Coronary artery (tissue), 2 donors: Measurements from ENCODE around the gene NHERF1.

Experiments used
- DNase-seq: peaks from one replicate; pipeline ENCODE4 v3.0.0-alpha.2; 2017; ENCODE audit warnings: low spot score
- H3K27ac ChIP-seq, 2 donors: fragments of 200-600 bp; sonication (generic); one replicate each; pipeline ENCODE4 v1.5.1; 2016 to 2019
- H3K4me3 ChIP-seq: fragments of 200-600 bp; sonication (generic); 2 replicates; pipeline ENCODE4 v1.5.1; 2016; ENCODE audit warnings: mild to moderate bottlenecking, moderate library complexity
- CTCF ChIP-seq: fragments of 200-600 bp; sonication (generic); IDR thresholded peaks from one replicate; pipeline ENCODE4 v1.5.1; 2019; ENCODE audit warnings: antibody characterized with exemption

NHERF1 gene

GRCh38 chr17:74725111-74725510 is 23.3 kb upstream of the NHERF1 start:
- no peak for DNase-seq
- no peak for TF ChIP-seq CTCF
- no peak overlapping the region for H3K4me3 ChIP-seq
- no peak overlapping the region for H3K27ac ChIP-seq

GRCh38 chr17:74728033-74728701 is 20.3 kb upstream of the NHERF1 start:
- H3K4me3 ChIP-seq, result no peak overlapping the region
- no peak overlapping the region for H3K27ac ChIP-seq
- no peak for TF ChIP-seq CTCF
- DNase-seq, result no peak

- Histone ChIP-seq H3K4me3 (no peak overlapping the region), H3K27ac (no peak overlapping the region)
- no peak for TF ChIP-seq CTCF
- no peak for DNase-seq
These were observed 19.7 kb upstream of the NHERF1 start for GRCh38 chr17:74728702-74729075.

- TF ChIP-seq CTCF, result no peak
- no peak for DNase-seq
- Histone ChIP-seq H3K27ac (no peak overlapping the region), H3K4me3 (no peak overlapping the region)
These were observed 19.1 kb upstream of the NHERF1 start for GRCh38 chr17:74729368-74729767.

- Histone ChIP-seq H3K27ac (no peak overlapping the region), H3K4me3 (no peak overlapping the region)
- no peak for TF ChIP-seq CTCF
- DNase-seq, result no peak
These were observed 18.6 kb upstream of the NHERF1 start for GRCh38 chr17:74729866-74730265.

GRCh38 chr17:74730491-74731346 is 17.7 kb upstream of the NHERF1 start:
- H3K27ac ChIP-seq, result no peak overlapping the region
- TF ChIP-seq CTCF, result no peak
- DNase-seq, result no peak

GRCh38 chr17:74731347-74731605 is 17.2 kb upstream of the NHERF1 start:
- no peak for DNase-seq
- H3K4me3 ChIP-seq, result no peak overlapping the region
- no peak for TF ChIP-seq CTCF
- H3K27ac ChIP-seq, result no peak overlapping the region

More at GRCh38 chr17:74730491-74731346, 17.7 kb upstream of the NHERF1 start:
- no peak overlapping the region for H3K4me3 ChIP-seq
